HepG2 (cell line): ENCODE results near the gene RPS28. TPM values are rescaled to one million over a fixed set of nuclear protein-coding genes. Genes with fewer than 3 reads are reported as not detected.

Source experiments
- AKAP8 ChIP-seq: sonication (generic); formaldehyde crosslinking; IDR thresholded peaks from 2 replicates; pipeline ENCODE4 v1.5.1; 2020; ENCODE audit warnings: mild to moderate bottlenecking, missing genetic modification reagents
- ARID2 ChIP-seq: sonication (generic); formaldehyde crosslinking; IDR thresholded peaks from 2 replicates; pipeline ENCODE4 v1.8.1; 2022; ENCODE audit warnings: mild to moderate bottlenecking, missing genetic modification reagents, borderline replicate concordance
- MAFF ChIP-seq: IDR thresholded peaks from 2 replicates; pipeline ENCODE4 v1.6.1; 2011; ENCODE audit warnings: low read depth, low read length, improper control_type of control experiment
- NFE2L1 ChIP-seq: sonication (generic); formaldehyde crosslinking; IDR thresholded peaks from 2 replicates; pipeline ENCODE4 v1.4.0; 2020; ENCODE audit warnings: missing genetic modification reagents, mild to moderate bottlenecking, borderline replicate concordance
- SOX6 ChIP-seq, 2 experiments: fragments of 450-650 bp in 1 of 2; sonication (generic) in 1 of 2; formaldehyde crosslinking in 1 of 2; IDR thresholded peaks; 2 replicates each; pipeline versions ENCODE4 v1.4.0 to v1.6.1; 2017 to 2020; ENCODE audit warnings: antibody characterized with exemption in 1 of 2, mild to moderate bottlenecking in 1 of 2, missing genetic modification reagents in 1 of 2
- STAG1 ChIP-seq: sonication (generic); formaldehyde crosslinking; IDR thresholded peaks from 2 replicates; pipeline ENCODE4 v1.4.0; 2020; ENCODE audit warnings: missing genetic modification reagents
- TARDBP ChIP-seq: sonication (generic); formaldehyde crosslinking; IDR thresholded peaks from 2 replicates; pipeline ENCODE4 v1.8.0; 2022; ENCODE audit warnings: mild to moderate bottlenecking, missing genetic modification reagents
- TBL1XR1 ChIP-seq: fragments of 150-350 bp; IDR thresholded peaks from 2 replicates; pipeline ENCODE4 v1.6.1; 2014; ENCODE audit warnings: borderline replicate concordance, low read length; ENCODE audit not compliant: partially characterized antibody
- YY1 ChIP-seq: IDR thresholded peaks from 2 replicates; pipeline ENCODE4 v1.6.1; 2011; ENCODE audit warnings: low read length, low read depth, moderate library complexity, mild to moderate bottlenecking; ENCODE audit not compliant: insufficient read depth, insufficient replicate concordance
- ZBTB21 ChIP-seq: sonication (generic); formaldehyde crosslinking; IDR thresholded peaks from 2 replicates; pipeline ENCODE4 v1.4.0; 2020; ENCODE audit warnings: missing genetic modification reagents
- ZKSCAN5 ChIP-seq: sonication (generic); formaldehyde crosslinking; IDR thresholded peaks from 2 replicates; pipeline ENCODE4 v1.5.1; 2020; ENCODE audit warnings: mild to moderate bottlenecking, missing genetic modification reagents
- ZMAT3 ChIP-seq: sonication (generic); formaldehyde crosslinking; conservative IDR thresholded peaks from 2 replicates; pipeline ENCODE4 v1.7.0; 2021; ENCODE audit warnings: missing genetic modification reagents
- ZNF501 ChIP-seq: sonication (generic); formaldehyde crosslinking; IDR thresholded peaks from 2 replicates; pipeline ENCODE4 v1.5.1; 2020; ENCODE audit warnings: mild to moderate bottlenecking, moderate library complexity, missing genetic modification reagents
- polyA plus RNA-seq, 8 experiments: library from polyadenylated mRNA; depleted of rRNA in 3 of 8; stranded (reverse) in 7 of 8; unstranded in 1 of 8; fragments of >200 nt; fragmentation: Illumina TruSeq in 4 of 8; extraction: Trizol in 4 of 8; gene quantifications; 2 replicates each; pipeline versions ENCODE4 v1.2.1 to v1.2.3, GENCODE V29; 2011 to 2016; ENCODE audit warnings: low read depth in 4 of 8, missing spikeins in 1 of 8, mixed read lengths in 1 of 8; ENCODE audit not compliant: insufficient read depth in 1 of 8
- total RNA-seq, 5 experiments: library from RNA; depleted of rRNA; stranded (reverse); fragments of >200 nt; fragmentation: Illumina TruSeq; extraction: Trizol; gene quantifications; 2 replicates each; pipeline ENCODE4 v1.2.3, GENCODE V29; 2016; ENCODE audit warnings: low read depth in 1 of 5
- TF ChIP-seq, protein P1 (sequence below): sonication (generic); formaldehyde crosslinking; IDR thresholded peaks from 2 replicates; pipeline ENCODE4 v1.5.0; 2020; ENCODE audit warnings: mild to moderate bottlenecking, missing genetic modification reagents, borderline replicate concordance
- TF ChIP-seq, protein P2 (sequence below): sonication (generic); formaldehyde crosslinking; IDR thresholded peaks from 2 replicates; pipeline ENCODE4 v1.8.0; 2022; ENCODE audit warnings: missing genetic modification reagents, low read depth, mild to moderate bottlenecking, borderline replicate concordance
- TF ChIP-seq, protein P3 (sequence below): IDR thresholded peaks from 2 replicates; pipeline ENCODE4 v1.6.1; 2016; ENCODE audit warnings: low read depth, missing genetic modification reagents, missing compliant biosample characterization
- TF ChIP-seq, protein P4 (sequence below): sonication (generic); formaldehyde crosslinking; IDR thresholded peaks from 2 replicates; pipeline ENCODE4 v1.4.0; 2020; ENCODE audit warnings: missing genetic modification reagents, borderline replicate concordance

RPS28 gene
- total and polyA plus RNA-seq, 2 of the 13 experiments (the other 11 are each of a cell fraction or from before 2014, with no cell fraction given): 281 to 545 TPM

DNA sequence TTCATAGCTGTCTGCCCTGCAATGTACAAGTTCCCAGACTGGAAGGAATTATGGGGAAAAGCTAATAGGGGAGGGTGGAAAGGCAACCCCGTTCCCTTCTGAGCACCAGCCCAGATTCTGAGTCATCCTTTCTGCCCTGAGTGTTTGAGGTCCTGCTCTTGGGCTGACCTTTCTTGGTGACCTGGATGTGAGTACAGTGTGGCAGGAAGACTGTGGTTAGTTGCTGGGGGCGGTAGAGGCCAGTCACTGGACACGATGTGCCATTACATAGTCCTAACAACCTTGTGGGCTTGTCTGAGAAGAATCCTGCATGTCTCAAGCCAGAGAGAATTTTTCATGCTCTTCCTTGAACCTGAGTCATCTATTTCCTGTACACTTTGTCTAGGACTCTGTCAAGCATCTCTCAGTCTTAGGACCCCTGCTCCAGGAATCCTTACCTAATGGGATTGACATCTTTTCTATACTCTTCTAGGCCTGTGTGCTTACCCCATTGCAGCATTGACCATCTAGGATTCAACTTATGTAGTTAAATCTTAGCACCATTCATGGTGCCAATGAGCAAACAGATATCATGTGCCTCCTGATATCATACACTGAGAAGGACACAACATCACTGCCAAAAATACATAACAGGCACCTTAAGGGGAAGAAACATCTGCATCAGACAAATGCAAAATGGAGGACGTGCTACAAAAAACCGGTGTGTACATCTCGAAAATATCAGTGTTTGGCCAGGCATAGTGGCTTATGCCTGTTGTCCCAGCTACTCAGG lies 34.5 kb downstream of the RPS28 start (continued):
- TF ChIP-seq YY1 (no peak), ARID2 (CRISPR knock-in tag) (0 out of 2 replicates have a peak, but pooled peaks have one; percentile 48), MAFF (no peak), STAG1 (CRISPR knock-in tag) (peak; percentile 51), ZNF501 (CRISPR knock-in tag) (peak; percentile 17; the same call in 1 of the 2 replicates), AKAP8 (no peak), ZKSCAN5 (CRISPR knock-in tag) (no peak), TARDBP (CRISPR knock-in tag) (0 out of 2 replicates have a peak, but pooled peaks have one; percentile 20), ZBTB21 (CRISPR knock-in tag) (no peak), TBL1XR1 (no peak), ZMAT3 (CRISPR knock-in tag) (no peak), SOX6 (IDR thresholded peaks at IDR 0.05) (no peak), SOX6 (CRISPR knock-in tag; IDR thresholded peaks at IDR 0.05) (peak; percentile 69), NFE2L1 (CRISPR knock-in tag) (no peak)
- TF ChIP-seq, protein P1, sequence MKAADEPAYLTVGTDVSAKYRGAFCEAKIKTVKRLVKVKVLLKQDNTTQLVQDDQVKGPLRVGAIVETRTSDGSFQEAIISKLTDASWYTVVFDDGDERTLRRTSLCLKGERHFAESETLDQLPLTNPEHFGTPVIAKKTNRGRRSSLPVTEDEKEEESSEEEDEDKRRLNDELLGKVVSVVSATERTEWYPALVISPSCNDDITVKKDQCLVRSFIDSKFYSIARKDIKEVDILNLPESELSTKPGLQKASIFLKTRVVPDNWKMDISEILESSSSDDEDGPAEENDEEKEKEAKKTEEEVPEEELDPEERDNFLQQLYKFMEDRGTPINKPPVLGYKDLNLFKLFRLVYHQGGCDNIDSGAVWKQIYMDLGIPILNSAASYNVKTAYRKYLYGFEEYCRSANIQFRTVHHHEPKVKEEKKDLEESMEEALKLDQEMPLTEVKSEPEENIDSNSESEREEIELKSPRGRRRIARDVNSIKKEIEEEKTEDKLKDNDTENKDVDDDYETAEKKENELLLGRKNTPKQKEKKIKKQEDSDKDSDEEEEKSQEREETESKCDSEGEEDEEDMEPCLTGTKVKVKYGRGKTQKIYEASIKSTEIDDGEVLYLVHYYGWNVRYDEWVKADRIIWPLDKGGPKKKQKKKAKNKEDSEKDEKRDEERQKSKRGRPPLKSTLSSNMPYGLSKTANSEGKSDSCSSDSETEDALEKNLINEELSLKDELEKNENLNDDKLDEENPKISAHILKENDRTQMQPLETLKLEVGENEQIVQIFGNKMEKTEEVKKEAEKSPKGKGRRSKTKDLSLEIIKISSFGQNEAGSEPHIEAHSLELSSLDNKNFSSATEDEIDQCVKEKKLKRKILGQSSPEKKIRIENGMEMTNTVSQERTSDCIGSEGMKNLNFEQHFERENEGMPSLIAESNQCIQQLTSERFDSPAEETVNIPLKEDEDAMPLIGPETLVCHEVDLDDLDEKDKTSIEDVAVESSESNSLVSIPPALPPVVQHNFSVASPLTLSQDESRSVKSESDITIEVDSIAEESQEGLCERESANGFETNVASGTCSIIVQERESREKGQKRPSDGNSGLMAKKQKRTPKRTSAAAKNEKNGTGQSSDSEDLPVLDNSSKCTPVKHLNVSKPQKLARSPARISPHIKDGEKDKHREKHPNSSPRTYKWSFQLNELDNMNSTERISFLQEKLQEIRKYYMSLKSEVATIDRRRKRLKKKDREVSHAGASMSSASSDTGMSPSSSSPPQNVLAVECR (CRISPR knock-in tag): peak; percentile 14; the same call in 1 of the 2 replicates
- TF ChIP-seq, protein P2, sequence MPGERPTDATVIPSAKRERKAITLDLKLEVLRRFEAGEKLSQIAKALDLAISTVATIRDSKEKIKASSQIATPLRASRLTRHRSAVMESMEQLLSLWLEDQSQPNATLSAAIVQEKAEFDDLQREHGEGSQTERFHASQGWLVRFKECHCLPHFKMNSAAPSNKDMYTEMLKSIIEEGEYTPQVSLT (CRISPR knock-in tag): no peak
- TF ChIP-seq, protein P3, sequence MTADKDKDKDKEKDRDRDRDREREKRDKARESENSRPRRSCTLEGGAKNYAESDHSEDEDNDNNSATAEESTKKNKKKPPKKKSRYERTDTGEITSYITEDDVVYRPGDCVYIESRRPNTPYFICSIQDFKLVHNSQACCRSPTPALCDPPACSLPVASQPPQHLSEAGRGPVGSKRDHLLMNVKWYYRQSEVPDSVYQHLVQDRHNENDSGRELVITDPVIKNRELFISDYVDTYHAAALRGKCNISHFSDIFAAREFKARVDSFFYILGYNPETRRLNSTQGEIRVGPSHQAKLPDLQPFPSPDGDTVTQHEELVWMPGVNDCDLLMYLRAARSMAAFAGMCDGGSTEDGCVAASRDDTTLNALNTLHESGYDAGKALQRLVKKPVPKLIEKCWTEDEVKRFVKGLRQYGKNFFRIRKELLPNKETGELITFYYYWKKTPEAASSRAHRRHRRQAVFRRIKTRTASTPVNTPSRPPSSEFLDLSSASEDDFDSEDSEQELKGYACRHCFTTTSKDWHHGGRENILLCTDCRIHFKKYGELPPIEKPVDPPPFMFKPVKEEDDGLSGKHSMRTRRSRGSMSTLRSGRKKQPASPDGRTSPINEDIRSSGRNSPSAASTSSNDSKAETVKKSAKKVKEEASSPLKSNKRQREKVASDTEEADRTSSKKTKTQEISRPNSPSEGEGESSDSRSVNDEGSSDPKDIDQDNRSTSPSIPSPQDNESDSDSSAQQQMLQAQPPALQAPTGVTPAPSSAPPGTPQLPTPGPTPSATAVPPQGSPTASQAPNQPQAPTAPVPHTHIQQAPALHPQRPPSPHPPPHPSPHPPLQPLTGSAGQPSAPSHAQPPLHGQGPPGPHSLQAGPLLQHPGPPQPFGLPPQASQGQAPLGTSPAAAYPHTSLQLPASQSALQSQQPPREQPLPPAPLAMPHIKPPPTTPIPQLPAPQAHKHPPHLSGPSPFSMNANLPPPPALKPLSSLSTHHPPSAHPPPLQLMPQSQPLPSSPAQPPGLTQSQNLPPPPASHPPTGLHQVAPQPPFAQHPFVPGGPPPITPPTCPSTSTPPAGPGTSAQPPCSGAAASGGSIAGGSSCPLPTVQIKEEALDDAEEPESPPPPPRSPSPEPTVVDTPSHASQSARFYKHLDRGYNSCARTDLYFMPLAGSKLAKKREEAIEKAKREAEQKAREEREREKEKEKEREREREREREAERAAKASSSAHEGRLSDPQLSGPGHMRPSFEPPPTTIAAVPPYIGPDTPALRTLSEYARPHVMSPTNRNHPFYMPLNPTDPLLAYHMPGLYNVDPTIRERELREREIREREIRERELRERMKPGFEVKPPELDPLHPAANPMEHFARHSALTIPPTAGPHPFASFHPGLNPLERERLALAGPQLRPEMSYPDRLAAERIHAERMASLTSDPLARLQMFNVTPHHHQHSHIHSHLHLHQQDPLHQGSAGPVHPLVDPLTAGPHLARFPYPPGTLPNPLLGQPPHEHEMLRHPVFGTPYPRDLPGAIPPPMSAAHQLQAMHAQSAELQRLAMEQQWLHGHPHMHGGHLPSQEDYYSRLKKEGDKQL (CRISPR knock-in tag): no peak
- TF ChIP-seq, protein P4, sequence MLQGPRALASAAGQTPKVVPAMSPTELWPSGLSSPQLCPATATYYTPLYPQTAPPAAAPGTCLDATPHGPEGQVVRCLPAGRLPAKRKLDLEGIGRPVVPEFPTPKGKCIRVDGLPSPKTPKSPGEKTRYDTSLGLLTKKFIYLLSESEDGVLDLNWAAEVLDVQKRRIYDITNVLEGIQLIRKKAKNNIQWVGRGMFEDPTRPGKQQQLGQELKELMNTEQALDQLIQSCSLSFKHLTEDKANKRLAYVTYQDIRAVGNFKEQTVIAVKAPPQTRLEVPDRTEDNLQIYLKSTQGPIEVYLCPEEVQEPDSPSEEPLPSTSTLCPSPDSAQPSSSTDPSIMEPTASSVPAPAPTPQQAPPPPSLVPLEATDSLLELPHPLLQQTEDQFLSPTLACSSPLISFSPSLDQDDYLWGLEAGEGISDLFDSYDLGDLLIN (CRISPR knock-in tag): no peak
